MM.1S (cell line): ENCODE data around the gene NRP2.

Experiments used
- EZH2 ChIP-seq: fragments of 300-600 bp; sonication (generic); optimal IDR thresholded peaks from 2 replicates; pipeline ENCODE3; 2017; ENCODE audit warnings: low read depth, mild to moderate bottlenecking, antibody characterized with exemption, low read length, mixed read lengths
- EZH2phosphoT487 ChIP-seq: fragments of 300-600 bp; sonication (generic); IDR thresholded peaks from 2 replicates; pipeline ENCODE4 v1.6.1; 2018; ENCODE audit warnings: antibody characterized with exemption, low read length
- TF ChIP-seq, protein P1 (sequence below): fragments of 300-600 bp; sonication (generic); IDR thresholded peaks from 2 replicates; pipeline ENCODE4 v1.5.1; 2016; ENCODE audit warnings: antibody characterized with exemption, low read length, mixed read lengths

DNA sequence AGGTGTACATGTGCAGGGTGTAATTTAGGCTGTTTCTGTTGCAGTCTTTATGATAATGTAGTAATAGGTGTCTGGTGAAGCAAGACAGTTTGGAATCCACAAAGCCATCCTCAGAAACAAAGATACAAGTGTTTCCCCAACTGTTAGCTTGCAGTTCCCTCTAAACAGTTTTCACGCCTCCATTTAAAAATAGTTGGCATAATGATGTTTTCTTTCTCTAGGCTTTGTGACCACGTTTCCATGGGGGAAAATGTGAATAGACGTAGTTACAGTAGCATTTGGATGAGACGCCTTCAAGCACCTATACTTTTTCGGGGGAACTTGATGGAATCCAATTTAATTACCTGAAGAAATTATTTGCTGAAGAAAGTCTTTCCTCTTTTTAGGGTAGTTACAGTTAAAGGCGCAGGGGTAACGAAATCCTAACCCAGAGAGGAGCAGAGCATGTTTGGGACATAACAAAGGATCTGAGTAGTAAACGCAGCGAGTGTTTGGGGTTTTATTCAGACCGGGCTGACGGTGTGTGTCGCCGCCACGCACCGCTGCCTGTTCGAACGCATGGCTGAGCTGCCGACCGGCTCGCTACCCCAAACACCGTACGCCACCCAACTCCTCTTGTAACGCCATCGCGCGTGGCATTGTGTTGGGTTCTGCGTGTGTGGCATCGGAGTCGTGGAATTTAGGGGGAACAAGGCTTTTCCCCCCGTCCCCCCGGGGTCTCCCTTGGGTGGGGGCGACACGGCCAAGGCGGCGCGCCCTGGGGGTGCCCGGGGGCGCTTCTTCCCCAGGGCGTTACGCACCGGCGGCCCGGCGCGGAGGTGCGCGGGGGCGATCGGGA, 681 bp upstream of the NRP2 start:
- TF ChIP-seq EZH2 (no peak), EZH2phosphoT487 (no peak)
- TF ChIP-seq, protein P1, sequence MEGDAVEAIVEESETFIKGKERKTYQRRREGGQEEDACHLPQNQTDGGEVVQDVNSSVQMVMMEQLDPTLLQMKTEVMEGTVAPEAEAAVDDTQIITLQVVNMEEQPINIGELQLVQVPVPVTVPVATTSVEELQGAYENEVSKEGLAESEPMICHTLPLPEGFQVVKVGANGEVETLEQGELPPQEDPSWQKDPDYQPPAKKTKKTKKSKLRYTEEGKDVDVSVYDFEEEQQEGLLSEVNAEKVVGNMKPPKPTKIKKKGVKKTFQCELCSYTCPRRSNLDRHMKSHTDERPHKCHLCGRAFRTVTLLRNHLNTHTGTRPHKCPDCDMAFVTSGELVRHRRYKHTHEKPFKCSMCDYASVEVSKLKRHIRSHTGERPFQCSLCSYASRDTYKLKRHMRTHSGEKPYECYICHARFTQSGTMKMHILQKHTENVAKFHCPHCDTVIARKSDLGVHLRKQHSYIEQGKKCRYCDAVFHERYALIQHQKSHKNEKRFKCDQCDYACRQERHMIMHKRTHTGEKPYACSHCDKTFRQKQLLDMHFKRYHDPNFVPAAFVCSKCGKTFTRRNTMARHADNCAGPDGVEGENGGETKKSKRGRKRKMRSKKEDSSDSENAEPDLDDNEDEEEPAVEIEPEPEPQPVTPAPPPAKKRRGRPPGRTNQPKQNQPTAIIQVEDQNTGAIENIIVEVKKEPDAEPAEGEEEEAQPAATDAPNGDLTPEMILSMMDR = no peak
